Cardiac fibroblast (primary cell): ENCODE measurements around the gene FAIM2.
A peak's percentile ranks its signal among the peaks of the same experiment; 100 is the strongest.

Experiments
- DNase-seq, 2 donors: peaks; one replicate each; pipeline versions ENCODE4 v3.0.0 to v3.0.0-alpha.2; 2010; ENCODE audit warnings: low read depth in 2 of 2
- H3K4me3 ChIP-seq, 2 donors: replicated peaks in 1 of 2; 1 replicate in 1 of 2; 2 replicates in 1 of 2; pipeline ENCODE4 v1.5.1; 2011; ENCODE audit warnings: low read depth in 2 of 2, low read length in 2 of 2, mild to moderate bottlenecking in 2 of 2, moderate library complexity in 1 of 2
- TF ChIP-seq, protein P1 (sequence below): IDR thresholded peaks from one replicate; pipeline ENCODE4 v1.5.1; 2011; ENCODE audit warnings: low read depth, mild to moderate bottlenecking, low read length, inconsistent platforms

The FAIM2 gene

DNA sequence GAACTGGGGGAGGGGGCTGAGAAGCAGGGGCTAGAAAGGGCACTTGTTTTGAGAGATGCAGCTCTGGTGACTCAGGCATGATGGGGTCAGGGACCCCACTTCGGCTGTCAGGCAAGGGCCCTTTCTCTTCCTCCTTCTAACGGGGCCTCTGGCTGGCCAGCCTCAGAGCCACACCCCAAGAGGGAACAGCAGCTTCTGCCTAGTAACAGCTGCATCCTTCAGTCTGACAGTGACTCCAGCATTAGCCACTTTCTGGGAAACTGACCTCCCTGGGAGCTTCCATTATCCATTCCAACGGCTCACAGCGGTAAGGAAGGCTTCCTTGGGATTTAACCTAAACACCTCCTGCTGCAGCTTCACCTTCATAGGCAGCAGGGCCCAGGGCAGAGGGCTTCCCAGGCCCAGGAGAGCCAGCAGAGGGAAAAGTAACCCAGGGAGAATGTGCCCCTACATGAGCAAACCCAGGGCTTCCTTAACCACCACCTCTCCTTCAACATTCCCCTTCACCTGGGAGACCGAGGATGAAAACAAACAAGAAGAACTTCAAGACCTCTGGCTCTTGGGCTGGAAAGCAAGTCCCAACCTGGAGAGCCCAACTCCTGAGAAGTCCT lies 78.2 kb downstream of the FAIM2 start:
- peak overlapping the region in 1 of 2 donors; percentile 26 for H3K4me3 ChIP-seq
- TF ChIP-seq, protein P1, sequence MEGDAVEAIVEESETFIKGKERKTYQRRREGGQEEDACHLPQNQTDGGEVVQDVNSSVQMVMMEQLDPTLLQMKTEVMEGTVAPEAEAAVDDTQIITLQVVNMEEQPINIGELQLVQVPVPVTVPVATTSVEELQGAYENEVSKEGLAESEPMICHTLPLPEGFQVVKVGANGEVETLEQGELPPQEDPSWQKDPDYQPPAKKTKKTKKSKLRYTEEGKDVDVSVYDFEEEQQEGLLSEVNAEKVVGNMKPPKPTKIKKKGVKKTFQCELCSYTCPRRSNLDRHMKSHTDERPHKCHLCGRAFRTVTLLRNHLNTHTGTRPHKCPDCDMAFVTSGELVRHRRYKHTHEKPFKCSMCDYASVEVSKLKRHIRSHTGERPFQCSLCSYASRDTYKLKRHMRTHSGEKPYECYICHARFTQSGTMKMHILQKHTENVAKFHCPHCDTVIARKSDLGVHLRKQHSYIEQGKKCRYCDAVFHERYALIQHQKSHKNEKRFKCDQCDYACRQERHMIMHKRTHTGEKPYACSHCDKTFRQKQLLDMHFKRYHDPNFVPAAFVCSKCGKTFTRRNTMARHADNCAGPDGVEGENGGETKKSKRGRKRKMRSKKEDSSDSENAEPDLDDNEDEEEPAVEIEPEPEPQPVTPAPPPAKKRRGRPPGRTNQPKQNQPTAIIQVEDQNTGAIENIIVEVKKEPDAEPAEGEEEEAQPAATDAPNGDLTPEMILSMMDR = no peak
- DNase-seq = peak; percentile 56 to 67

DNA sequence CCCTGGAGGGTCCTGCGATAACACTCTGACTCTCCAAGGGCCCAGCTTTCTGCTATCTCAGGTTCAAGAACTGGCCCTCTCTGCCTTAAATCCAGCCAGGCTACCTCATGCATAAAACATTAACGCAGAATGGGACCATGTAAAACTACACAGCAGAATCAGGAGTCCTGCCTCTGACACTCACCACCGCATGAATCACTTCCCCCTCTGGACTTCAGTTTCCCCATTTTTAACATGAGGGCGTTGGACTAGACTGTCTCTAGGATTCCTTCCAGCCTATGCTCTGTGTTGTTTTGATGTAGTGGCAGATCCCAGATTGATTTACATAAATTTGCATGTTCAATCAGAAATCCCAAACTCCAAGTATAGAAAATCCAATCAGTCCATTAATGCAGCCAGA lies 78.8 kb downstream of the FAIM2 start:
- H3K4me3 ChIP-seq = peak overlapping the region in 1 of 2 donors; percentile 26
- peak; percentile 58 to 82 for DNase-seq
- TF ChIP-seq, protein P1 = no peak

DNA sequence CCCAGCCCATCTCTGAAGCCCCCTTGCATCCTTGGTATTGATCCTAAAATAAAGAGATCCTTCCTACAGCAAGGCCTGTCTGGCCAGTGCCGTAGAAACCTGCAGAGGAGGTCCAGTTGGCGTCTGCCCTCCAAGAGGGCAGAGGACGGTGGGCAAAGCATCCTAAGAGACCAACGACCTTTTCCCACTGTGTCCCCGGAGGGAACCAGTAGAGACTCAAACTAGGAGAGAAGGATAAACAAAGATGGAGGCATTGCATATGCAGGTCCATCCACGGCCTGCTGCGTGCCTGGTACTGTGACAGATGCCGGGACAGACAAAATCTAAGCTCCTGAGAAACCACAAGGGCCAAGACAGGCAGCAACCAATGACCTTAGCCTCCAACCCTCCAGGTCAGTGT lies 79.3 kb downstream of the FAIM2 start:
- DNase-seq = no peak
- H3K4me3 ChIP-seq = no peak overlapping the region
- TF ChIP-seq, protein P1 = no peak

DNA sequence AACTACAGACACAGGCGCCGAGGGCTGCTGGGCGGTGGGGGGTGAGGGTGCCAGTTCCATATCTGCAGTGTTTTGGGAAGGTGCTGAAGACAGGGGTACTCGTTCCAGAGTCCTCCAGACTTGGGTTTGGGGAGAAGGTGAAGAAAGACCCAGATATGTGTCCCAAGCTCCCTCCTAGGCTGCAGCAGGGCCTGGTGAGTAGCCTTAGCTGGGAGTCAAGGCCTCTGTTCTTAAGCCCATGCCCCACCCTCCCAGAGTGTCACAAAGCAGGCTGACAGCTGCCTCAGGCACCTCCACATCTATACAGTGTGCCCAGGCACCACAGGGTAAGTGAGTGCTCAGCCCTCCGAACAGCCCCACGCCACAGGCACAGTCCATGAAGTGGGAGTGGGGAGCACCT lies 79.7 kb downstream of the FAIM2 start:
- H3K4me3 ChIP-seq = no peak overlapping the region
- DNase-seq = no peak
- TF ChIP-seq, protein P1 = no peak

DNA sequence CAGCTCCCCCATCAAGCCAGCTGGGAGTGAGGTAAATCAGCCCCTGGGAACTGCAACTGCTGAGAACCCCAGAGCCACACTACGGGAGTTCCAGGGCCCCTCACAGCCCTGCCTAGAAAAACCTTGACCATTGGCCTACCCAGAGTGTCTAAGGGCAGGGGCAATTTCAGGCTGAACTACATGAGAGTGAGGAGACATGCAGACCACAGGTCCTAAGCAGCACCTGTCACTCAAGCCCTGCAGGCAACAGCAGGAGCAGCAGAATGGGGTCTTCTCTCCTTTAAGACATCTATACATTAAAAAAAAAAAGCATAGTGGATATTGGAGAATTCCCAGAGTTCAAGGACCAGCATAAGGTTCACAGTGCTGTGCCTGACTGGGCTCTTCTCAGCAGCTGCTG lies 80.3 kb downstream of the FAIM2 start:
- DNase-seq = no peak
- TF ChIP-seq, protein P1 = no peak
- H3K4me3 ChIP-seq = no peak overlapping the region

DNA sequence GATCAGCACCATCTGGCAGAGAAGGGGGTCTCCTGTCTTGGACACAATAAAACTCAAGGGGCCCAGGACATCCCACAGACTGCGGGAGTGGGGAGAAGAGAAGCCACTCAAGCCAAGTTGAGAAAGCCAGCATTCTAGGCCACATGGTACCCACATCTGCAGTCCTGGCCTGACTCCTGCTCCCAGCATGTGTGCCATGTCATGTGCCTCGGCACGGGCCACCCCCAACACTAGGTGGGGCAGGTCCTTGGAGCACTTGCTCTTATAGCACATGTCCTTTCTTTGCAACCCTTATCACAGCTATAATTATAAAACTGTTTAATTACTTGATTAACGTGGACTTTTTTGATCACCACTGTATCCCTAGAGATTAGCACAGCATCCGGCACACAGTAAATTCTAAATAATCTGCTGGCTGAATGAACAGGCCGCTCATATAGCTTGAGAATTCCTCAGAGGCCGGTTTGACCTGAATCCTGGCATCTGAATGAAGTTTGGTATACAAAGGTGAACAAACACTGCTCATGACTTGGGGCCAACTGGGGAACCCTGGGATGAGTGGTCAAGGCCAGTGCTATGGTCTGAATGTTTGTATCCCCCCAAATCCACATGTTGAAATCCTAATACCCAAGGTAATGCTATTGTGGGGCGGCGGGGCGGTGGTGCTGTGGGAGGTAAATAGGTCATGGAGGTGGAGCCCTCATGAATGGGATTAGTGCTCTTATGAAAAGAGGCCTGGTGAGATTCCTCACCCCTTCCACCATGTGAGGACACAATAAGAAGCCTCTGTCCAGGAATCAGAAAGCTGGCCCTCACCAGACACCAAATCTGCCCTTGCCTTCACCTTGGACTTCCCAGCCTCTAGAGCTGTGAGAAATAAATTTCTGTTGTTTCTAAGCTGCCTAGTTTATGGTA lies 82.1 kb downstream of the FAIM2 start:
- no peak overlapping the region for H3K4me3 ChIP-seq
- DNase-seq = no peak
- TF ChIP-seq, protein P1 = no peak
